Activated naive CD4-positive, alpha-beta T cell treated with anti-CD3 and anti-CD28 coated beads for 36 hours (primary cell): Measurements from ENCODE around the gene MRPS25. TPM values are rescaled to one million over a fixed set of nuclear protein-coding genes. Genes with fewer than 3 reads are reported as not detected.

ENCODE experiments used
- CTCF ChIA-PET: fragments of 350-600 bp; sonication (Branson Sonifier 250); formaldehyde crosslinking; loops from one replicate; lab custom pipeline; 2021; ENCODE audit warnings: antibody characterized with exemption; lab: Charles Lee
- DNase-seq: peaks from one replicate; pipeline ENCODE4 v3.0.0-alpha.2; 2020
- H3K27ac Mint-ChIP-seq: one replicate; pipeline ENCODE4 v1.8.0; 2021; ENCODE audit warnings: mild to moderate bottlenecking, mixed read lengths
- H3K27me3 Mint-ChIP-seq: one replicate; pipeline ENCODE4 v1.8.0; 2021; ENCODE audit warnings: low read depth, mixed read lengths
- H3K36me3 Mint-ChIP-seq: one replicate; pipeline ENCODE4 v1.8.0; 2021; ENCODE audit warnings: low read depth, mixed read lengths
- H3K4me1 Mint-ChIP-seq: one replicate; pipeline ENCODE4 v1.8.0; 2021; ENCODE audit warnings: low read depth, mixed read lengths
- H3K4me3 Mint-ChIP-seq: one replicate; pipeline ENCODE4 v1.8.0; 2021; ENCODE audit warnings: mild to moderate bottlenecking, moderate library complexity, mixed read lengths
- H3K9me3 Mint-ChIP-seq: one replicate; pipeline ENCODE4 v1.8.0; 2021; ENCODE audit warnings: mixed read lengths
- intact Hi-C: fragments of 100-400 bp; cut with micrococcal nuclease; formaldehyde crosslinking; loops from one replicate; pipeline ENCODE4 v1.15.1; 2023
- total RNA-seq, 2 experiments: library from RNA; stranded (reverse); gene quantifications; one replicate each; pipeline ENCODE4 v1.2.3, GENCODE V29; 2021

The MRPS25 gene
- total RNA-seq, result 10 to 100 TPM; 55.0 to 57.5 TPM

- Mint-ChIP-seq H3K4me3 (peak within 1 kb of the TSS; percentile 96), H3K9me3 (no peaks in the 10 kb centered on the region), H3K36me3 (peaks cover 12% of the 10 kb centered on the region), H3K27me3 (no peaks in the 10 kb centered on the region), H3K4me1 (peaks cover 25% of the 10 kb centered on the region), H3K27ac (peak within 1 kb of the TSS; percentile 87)
- CTCF ChIA-PET, result interaction anchor here (2.5 kb wide), 1 partner anchor 13 kb away, joined by 13 read pairs; no protein-coding TSS in a partner anchor
- DNase-seq, result peak; percentile 93
- intact Hi-C loops, result loop anchor here (1.0 to 5.0 kb wide), 7 partner anchors 10 to 888 kb away; partner anchors contain the start of genes CCDC174, LSM3, NR2C2 and RBSN
Measured at GRCh38 chr3:15064835-15065549, at the start of gene MRPS25. MRPS25 (minus strand) TSS chr3:15065315; CDS start chr3:15065194, 121 bp downstream.

GRCh38 chr3:15113884-15114283 lies 48.8 kb upstream of the MRPS25 start:
- H3K4me1 Mint-ChIP-seq, result peaks cover 2% of the 10 kb centered on the region
- no peak overlapping the region for H3K27ac Mint-ChIP-seq
- no peak overlapping the region for H3K4me3 Mint-ChIP-seq
- H3K27me3 Mint-ChIP-seq, result peaks cover 3% of the 10 kb centered on the region
- H3K36me3 Mint-ChIP-seq, result no peaks in the 10 kb centered on the region
- intact Hi-C loops, result no loop called here
- CTCF ChIA-PET, result interaction anchor here (1.5 to 2.0 kb wide), 2 partner anchors 86 to 89 kb away, joined by 3 to 4 read pairs; no protein-coding TSS in a partner anchor
- no peaks in the 10 kb centered on the region for H3K9me3 Mint-ChIP-seq
- DNase-seq, result no peak

- CTCF ChIA-PET, result interaction anchor here (1.5 to 2.0 kb wide), 2 partner anchors 86 to 89 kb away, joined by 3 to 4 read pairs; no protein-coding TSS in a partner anchor
- Mint-ChIP-seq H3K4me3 (no peak overlapping the region), H3K27me3 (peaks cover 1% of the 10 kb centered on the region), H3K4me1 (peaks cover under 1% of the 10 kb centered on the region), H3K36me3 (no peaks in the 10 kb centered on the region), H3K27ac (no peak overlapping the region), H3K9me3 (no peaks in the 10 kb centered on the region)
- intact Hi-C loops, result no loop called here
- no peak for DNase-seq
Measured at GRCh38 chr3:15113471-15113870, 48.4 kb upstream of the MRPS25 start.

- Mint-ChIP-seq H3K4me1 (no peaks in the 10 kb centered on the region), H3K27ac (no peak overlapping the region), H3K36me3 (no peaks in the 10 kb centered on the region), H3K4me3 (no peak overlapping the region), H3K9me3 (no peaks in the 10 kb centered on the region), H3K27me3 (no peaks in the 10 kb centered on the region)
- intact Hi-C loops, result no loop called here
- no peak for DNase-seq
- CTCF ChIA-PET, result interaction anchor here (2.0 kb wide), 1 partner anchor 91 kb away, joined by 4 read pairs; no protein-coding TSS in a partner anchor
Measured at GRCh38 chr3:15112011-15112410, 46.9 kb upstream of the MRPS25 start.

GRCh38 chr3:15110206-15110605 lies 45.1 kb upstream of the MRPS25 start:
- no peaks in the 10 kb centered on the region for H3K27me3 Mint-ChIP-seq
- no peaks in the 10 kb centered on the region for H3K9me3 Mint-ChIP-seq
- H3K27ac Mint-ChIP-seq, result no peak overlapping the region
- no peaks in the 10 kb centered on the region for H3K36me3 Mint-ChIP-seq
- no peak overlapping the region for H3K4me3 Mint-ChIP-seq
- DNase-seq, result no peak
- intact Hi-C loops, result no loop called here
- CTCF ChIA-PET, result interaction anchor here (1.1 to 4.1 kb wide), 7 partner anchors 8 to 296 kb away, joined by 4 to 42 read pairs (median 11); no protein-coding TSS in a partner anchor
- H3K4me1 Mint-ChIP-seq, result no peaks in the 10 kb centered on the region

GRCh38 chr3:15108869-15109268 lies 43.8 kb upstream of the MRPS25 start:
- Mint-ChIP-seq H3K4me3 (no peak overlapping the region), H3K27ac (no peak overlapping the region), H3K36me3 (no peaks in the 10 kb centered on the region), H3K27me3 (no peaks in the 10 kb centered on the region), H3K9me3 (no peaks in the 10 kb centered on the region), H3K4me1 (no peaks in the 10 kb centered on the region)
- CTCF ChIA-PET, result interaction anchor here (0.6 to 4.1 kb wide), 30 partner anchors 9 to 1699 kb away, joined by 3 to 42 read pairs (median 4); partner anchors contain the start of gene CAPN7
- DNase-seq, result no peak
- intact Hi-C loops, result loop anchor here (2.0 to 5.0 kb wide), 5 partner anchors 143 to 448 kb away; no protein-coding TSS in a partner anchor

GRCh38 chr3:15108082-15108545 lies 43.0 kb upstream of the MRPS25 start:
- Mint-ChIP-seq H3K4me1 (no peaks in the 10 kb centered on the region), H3K27me3 (no peaks in the 10 kb centered on the region), H3K9me3 (no peaks in the 10 kb centered on the region), H3K36me3 (no peaks in the 10 kb centered on the region), H3K27ac (no peak overlapping the region), H3K4me3 (no peak overlapping the region)
- intact Hi-C loops, result loop anchor here (2.0 to 5.0 kb wide), 5 partner anchors 144 to 449 kb away; no protein-coding TSS in a partner anchor
- CTCF ChIA-PET, result interaction anchor here (0.6 to 4.1 kb wide), 33 partner anchors 9 to 1140 kb away, joined by 3 to 42 read pairs (median 4); partner anchors contain the start of gene CAPN7
- DNase-seq, result peak; percentile 76

- intact Hi-C loops, result loop anchor here (5.0 kb wide), 3 partner anchors 145 to 450 kb away; no protein-coding TSS in a partner anchor
Measured at GRCh38 chr3:15107075-15107947, 42.2 kb upstream of the MRPS25 start.

GRCh38 chr3:15102836-15103235 lies 37.7 kb upstream of the MRPS25 start:
- DNase-seq, result no peak
- Mint-ChIP-seq H3K4me1 (peaks cover 5% of the 10 kb centered on the region), H3K27me3 (no peaks in the 10 kb centered on the region), H3K9me3 (no peaks in the 10 kb centered on the region), H3K4me3 (no peak overlapping the region), H3K36me3 (peaks cover 4% of the 10 kb centered on the region), H3K27ac (no peak overlapping the region)
- CTCF ChIA-PET, result interaction anchor here (0.5 to 0.9 kb wide), 3 partner anchors 101 to 165 kb away, joined by 3 to 5 read pairs (median 4); no protein-coding TSS in a partner anchor
- intact Hi-C loops, result no loop called here

More at GRCh38 chr3:15107075-15107947, 42.2 kb upstream of the MRPS25 start:
- Mint-ChIP-seq H3K9me3 (no peaks in the 10 kb centered on the region), H3K27ac (no peak overlapping the region), H3K4me1 (no peaks in the 10 kb centered on the region), H3K36me3 (no peaks in the 10 kb centered on the region), H3K27me3 (no peaks in the 10 kb centered on the region), H3K4me3 (no peak overlapping the region)
- CTCF ChIA-PET, result interaction anchor here (0.6 to 4.1 kb wide), 22 partner anchors 9 to 1141 kb away, joined by 3 to 42 read pairs (median 5); partner anchors contain the start of gene CAPN7
- no peak for DNase-seq

- peaks cover 10% of the 10 kb centered on the region for H3K4me1 Mint-ChIP-seq
- H3K27ac Mint-ChIP-seq, result peak overlapping the region; percentile 71
- intact Hi-C loops, result no loop called here
- H3K27me3 Mint-ChIP-seq, result no peaks in the 10 kb centered on the region
- no peak overlapping the region for H3K4me3 Mint-ChIP-seq
- H3K36me3 Mint-ChIP-seq, result peaks cover 4% of the 10 kb centered on the region
- no peak for DNase-seq
- no peaks in the 10 kb centered on the region for H3K9me3 Mint-ChIP-seq
- CTCF ChIA-PET, result interaction anchor here (0.7 kb wide), 1 partner anchor 101 kb away, joined by 3 read pairs; no protein-coding TSS in a partner anchor
Measured at GRCh38 chr3:15102256-15102655, 37.1 kb upstream of the MRPS25 start.

GRCh38 chr3:15099364-15100098 lies 34.4 kb upstream of the MRPS25 start:
- peaks cover 14% of the 10 kb centered on the region for H3K36me3 Mint-ChIP-seq
- no peaks in the 10 kb centered on the region for H3K27me3 Mint-ChIP-seq
- CTCF ChIA-PET, result interaction anchor here (0.6 to 1.2 kb wide), 2 partner anchors 9 to 426 kb away, joined by 3 read pairs; no protein-coding TSS in a partner anchor
- H3K4me3 Mint-ChIP-seq, result peak overlapping the region; percentile 90
- peaks cover 10% of the 10 kb centered on the region for H3K4me1 Mint-ChIP-seq
- peak; percentile 35 for DNase-seq
- no peaks in the 10 kb centered on the region for H3K9me3 Mint-ChIP-seq
- peak overlapping the region; percentile 83 for H3K27ac Mint-ChIP-seq
- intact Hi-C loops, result loop anchor here (1.0 to 5.0 kb wide), 8 partner anchors 34 to 921 kb away; partner anchors contain the start of genes BTD, CAPN7, CCDC174 and HACL1
